GM21717 (cell line): ENCODE measurements around the gene OGFOD2.
"Not testable (repeated sequence)": the region's sequence is repeated elsewhere in the genome, so short reads cannot be mapped to it uniquely, and the experiment has no call there.

Experiments used
- ATAC-seq: cut with Tn5 transposase; IDR thresholded peaks from one replicate; pipeline ENCODE4 v1.9.1; 2021; ENCODE audit warnings: mild to moderate bottlenecking, moderate library complexity; ENCODE audit not compliant: unreplicated experiment

The OGFOD2 gene

DNA sequence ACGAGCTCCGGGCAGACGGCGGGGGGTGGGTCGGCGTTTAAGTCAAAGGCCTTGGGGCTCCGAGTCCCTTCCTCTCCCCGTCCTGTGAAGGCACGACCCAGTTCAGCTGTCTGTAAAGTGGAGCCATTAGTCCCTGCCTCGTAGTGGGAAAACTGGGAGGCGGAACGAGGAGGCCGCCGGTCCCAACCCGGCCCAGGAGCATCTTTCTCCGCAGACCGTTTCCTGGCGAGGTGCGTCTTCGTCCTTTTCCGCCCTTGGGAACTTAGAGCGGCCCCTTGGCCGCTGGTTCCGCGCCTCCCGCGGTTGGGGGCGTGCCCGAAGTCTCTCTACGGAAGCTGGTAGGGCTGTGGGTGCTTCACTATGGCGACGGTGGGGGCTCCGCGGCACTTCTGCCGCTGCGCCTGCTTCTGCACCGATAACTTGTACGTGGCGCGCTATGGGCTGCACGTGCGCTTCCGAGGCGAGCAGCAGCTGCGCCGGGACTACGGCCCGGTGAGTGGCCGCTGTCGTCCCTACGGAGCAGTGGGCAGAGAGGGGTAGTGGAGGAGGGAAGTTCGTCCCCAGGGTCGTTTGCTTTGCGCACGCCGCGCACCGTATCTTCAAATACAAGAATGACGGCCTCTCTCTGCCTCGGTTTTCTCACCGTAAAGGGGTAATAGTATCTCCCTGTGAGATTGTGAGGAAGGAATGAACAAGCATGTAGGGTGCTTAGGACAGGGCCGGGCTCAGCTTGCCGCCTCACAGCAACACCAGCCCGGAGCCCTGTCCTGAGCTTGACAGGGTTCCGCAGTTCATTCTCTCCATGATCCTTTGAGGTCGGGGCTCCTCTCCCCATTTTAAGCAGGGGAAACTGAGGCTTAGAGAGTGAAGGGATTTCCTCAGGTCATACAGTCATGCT lies at the start of gene OGFOD2:
TSS of gene OGFOD2 (plus strand) at position 353 of the 898 bp plus-strand sequence. CDS start at position 361, 8 bp downstream.
- peak; percentile 62 for ATAC-seq

DNA sequence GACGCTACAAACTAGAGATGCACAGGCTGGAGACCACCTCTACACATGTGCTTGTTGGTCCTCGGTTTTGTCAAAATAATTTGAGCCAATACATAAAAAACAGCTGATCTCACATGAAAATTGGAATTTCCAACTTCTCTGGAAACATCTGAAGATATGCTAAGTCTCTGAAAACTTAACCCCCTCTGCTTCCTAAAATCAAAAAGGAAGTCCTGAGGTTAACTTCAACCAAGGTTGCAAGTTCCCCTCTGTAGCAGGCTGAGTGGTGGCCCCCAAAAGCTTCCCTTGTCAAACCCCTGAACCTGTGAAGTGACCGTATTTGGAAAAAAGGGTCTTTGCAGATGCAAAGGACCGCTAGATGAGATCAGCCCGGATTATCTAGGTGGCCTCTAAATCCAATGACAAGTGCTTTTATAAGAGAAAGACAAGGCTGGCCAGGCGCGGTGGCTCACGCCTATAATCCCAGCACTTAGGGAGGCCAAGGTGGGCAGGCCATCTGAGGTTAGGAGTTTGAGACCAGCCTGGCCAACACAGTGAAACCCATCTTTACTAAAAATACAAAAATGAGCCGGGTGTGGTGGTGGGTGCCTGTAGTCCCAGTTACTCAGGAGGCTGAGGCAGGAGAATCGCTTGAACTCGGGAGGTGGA lies 47.2 kb upstream of the OGFOD2 start:
- ATAC-seq, result no peak

DNA sequence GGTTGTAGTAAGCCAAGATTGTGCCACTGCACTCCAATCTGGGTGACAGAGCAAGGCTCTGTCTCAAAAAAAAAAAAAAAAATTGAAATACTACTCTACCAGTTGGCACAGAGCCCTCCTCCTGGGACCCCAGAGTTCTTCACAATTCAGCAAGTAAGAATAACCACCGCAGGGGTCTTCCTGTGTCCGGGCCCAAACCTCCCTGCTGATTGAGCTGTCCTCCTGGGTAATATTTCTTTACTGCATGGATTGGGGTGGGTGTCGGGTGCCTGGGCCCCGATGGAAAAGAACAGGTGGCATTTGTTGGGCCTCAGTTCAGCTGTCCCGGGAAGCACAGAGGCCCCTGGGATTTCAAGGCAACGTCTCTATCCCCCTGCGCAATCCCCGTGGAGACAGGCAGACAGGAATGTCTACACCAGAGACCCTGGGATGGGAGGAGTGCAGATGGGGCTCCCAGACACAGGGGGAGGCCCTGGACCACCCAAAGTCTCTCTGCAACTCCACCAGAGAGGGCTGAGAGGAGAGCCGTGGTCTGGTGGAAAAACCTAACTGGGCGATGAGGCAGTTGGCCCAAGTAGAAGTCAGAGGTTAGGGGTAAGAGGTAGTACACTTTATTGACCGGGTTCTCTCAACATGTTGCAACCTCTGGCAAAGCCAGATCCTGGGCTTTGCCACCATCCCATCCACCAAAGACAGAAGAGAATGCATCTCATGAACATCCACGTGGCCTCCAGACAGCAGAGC lies 46.5 kb upstream of the OGFOD2 start:
- no peak for ATAC-seq

DNA sequence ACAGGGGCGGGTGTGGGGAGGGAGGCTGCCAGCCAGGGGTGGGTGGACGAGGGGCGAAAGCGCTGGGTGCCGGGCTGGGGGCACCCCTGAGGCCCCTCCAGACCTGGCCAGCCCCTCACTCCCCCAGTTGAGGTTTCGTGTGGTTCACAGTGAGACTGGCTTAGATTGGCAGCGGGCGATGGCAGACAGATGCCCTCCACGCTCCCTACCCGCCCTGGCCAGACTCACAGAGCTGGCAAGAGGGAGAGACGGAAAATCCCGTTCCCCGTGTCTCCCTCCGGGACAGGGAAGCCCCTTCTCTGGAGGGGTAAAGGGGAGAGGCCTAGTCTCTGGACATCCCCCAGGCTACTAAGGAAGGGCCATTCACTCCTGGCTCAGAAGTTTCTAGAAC lies 45.9 kb upstream of the OGFOD2 start:
- ATAC-seq, result no peak

DNA sequence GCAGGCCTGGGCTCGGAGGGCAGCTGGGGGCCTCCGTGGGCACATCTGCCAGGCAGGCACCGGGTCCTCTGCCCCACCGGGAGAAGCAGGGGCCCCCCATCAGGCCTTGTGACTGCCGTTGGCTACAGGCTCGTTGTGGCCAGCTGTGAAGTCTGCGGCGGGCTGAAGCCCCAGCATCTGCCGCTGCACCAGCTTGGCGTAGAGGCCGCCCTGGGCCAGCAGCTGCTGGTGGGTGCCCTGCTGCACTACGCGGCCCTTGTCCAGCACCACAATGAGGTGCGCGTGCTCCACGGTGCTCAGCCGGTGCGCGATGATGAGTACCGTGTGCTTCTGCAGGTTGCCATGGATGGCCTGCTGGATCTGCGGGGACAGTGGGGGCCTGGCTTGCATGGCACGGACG lies 45.2 kb upstream of the OGFOD2 start:
- ATAC-seq, result no peak

DNA sequence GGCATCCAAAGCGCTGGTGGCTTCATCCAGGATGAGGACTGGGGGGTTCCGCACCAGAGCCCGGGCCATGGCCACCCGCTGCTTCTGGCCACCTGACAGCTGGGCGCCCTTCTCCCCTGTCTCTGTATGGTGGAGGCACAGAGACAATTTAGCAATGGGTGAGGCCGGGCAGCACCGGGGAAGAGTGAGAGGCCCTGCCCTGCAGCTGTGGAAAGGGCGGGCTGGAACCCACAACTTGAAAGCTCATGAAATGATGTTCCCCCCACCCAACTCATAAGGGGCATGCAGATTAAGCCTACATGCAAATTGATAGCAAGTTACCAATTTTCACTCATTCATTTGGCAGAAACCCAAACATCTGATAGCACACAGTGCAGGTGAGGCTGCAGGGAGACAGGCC lies 42.8 kb upstream of the OGFOD2 start:
- no peak for ATAC-seq

DNA sequence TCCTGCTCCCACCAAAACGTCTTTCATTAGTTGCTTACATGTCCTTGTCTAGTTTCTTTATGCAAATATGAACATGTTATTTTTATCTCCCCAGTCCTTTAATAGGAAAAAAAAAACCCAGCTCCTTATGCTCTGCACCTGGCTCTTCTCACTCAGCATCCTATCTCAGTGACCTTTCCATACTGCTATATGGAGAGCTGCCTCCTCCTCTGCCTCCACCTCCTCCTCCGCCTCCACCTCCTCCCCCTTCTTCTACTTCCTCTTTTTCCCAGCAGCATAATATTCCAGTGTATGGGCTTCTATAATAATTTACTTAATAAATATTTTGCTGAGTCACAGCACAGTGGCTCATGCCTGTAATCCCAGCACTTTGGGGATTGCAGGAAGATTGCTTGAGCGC lies 40.3 kb upstream of the OGFOD2 start:
- ATAC-seq, result no peak

DNA sequence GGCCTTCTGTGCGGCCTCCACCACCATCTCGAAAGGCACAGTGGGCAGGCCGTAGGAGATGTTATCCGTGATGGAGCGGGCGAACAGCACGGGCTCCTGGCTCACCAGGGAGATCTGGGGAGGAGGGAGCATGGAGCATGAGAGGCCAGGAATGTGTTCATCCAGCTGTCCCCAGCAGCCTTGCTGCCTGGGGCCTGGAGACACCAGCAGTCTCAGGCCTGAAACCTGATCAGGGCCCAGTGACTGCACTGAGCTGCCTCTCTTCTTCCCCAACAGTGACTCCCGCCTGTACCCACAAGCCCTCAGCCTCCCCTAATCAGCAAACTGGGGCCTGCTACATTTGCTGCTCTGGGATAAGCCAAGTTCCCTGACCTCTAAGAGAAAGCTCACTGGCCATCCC lies 39.7 kb upstream of the OGFOD2 start:
- no peak for ATAC-seq

DNA sequence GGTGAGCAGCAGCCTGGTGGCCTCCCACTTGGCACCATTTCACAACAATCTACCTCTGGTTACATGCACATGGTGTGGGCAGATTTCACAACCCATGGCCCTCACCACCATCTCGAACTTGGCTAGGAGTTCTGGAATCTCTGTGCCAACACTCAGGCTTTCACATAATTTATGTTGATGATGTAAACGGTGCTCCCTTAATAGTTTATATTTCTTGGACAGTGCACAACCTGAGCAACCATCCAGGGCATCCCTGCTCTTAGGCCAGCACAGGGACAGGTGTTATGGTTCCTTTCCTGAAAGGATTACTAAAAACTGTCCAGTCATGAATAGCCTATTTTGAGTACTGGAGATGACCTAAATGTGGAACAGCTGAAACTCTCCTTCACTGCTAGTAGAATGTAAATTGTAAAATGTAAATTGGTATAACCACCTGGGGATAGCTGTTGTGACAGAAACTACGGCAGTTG lies 37.4 kb upstream of the OGFOD2 start:
- no peak for ATAC-seq

DNA sequence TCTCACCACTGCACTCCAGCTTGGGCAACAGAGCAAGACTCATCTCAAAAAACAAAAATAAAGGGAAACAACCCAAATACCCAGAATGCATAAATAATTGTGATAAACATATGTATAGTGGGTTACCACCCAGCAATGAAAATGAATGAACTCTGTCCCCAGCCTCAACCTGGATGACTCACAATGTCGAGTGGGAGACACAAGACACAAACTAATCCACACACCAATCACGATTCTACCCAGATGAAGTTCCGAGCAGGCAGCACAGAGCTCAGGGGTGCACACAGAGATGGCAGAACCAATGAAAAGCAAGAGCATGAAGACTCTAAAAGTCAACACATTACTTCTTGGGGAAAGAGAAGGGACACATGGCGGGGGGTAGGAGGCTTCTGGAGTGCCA lies 35.9 kb upstream of the OGFOD2 start:
- ATAC-seq, result no peak

DNA sequence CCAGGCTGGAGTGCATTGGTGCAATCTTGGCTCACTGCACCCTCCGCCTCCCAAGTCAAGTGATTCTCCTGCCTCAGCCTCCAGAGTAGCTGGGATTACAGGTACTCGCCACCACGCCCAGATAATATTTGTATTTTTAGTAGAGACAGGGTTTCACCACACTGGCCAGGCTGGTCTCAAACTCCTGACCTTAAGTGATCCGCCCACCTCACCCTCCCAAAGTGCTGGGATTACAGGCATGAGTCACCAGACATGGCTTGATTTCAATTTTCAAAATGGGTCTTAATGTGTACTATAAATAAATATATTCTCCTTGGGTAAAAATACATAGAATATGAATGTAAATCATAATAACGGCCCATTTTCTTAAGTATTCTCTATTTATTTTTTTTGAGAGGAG lies 33.7 kb upstream of the OGFOD2 start:
- not testable (repeated sequence) for ATAC-seq

DNA sequence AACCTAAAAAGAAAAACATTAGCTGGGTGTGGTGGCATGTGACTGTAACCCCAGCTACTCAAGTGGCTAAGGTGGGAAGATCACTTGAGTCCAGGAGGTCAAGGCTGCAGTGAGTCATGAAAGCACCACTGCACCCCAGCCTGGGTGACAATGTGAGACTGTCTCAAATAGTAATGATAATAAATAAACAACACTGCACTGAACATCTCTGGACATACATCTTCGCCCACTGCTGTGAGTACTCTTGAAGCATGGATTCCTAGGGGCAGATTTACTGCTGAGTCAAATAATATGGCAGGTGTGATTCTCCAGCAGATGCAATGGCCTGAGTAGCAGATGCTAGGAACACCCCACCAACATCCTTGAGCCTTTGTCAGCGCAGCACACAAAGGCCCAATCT lies 32.4 kb upstream of the OGFOD2 start:
- no peak for ATAC-seq

DNA sequence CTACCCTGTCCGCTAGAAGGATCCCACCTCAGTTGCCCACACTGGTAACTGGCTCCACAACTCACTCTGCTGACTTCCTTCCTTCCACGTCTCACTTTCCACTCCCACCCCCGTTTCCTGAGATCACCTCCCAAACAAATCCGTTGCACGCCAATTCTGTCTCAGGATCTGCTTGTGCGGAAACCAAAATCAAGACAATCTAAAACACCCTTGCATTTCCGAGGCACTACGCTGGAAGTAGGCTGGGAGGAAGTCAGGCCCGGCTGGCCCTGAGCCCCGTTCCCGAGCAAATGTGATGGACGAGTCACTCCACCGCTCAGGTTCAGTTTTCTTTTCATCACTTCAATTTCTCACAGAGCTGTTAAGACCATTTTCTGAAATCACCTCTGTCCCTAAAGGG lies 31.8 kb upstream of the OGFOD2 start:
- ATAC-seq, result no peak

DNA sequence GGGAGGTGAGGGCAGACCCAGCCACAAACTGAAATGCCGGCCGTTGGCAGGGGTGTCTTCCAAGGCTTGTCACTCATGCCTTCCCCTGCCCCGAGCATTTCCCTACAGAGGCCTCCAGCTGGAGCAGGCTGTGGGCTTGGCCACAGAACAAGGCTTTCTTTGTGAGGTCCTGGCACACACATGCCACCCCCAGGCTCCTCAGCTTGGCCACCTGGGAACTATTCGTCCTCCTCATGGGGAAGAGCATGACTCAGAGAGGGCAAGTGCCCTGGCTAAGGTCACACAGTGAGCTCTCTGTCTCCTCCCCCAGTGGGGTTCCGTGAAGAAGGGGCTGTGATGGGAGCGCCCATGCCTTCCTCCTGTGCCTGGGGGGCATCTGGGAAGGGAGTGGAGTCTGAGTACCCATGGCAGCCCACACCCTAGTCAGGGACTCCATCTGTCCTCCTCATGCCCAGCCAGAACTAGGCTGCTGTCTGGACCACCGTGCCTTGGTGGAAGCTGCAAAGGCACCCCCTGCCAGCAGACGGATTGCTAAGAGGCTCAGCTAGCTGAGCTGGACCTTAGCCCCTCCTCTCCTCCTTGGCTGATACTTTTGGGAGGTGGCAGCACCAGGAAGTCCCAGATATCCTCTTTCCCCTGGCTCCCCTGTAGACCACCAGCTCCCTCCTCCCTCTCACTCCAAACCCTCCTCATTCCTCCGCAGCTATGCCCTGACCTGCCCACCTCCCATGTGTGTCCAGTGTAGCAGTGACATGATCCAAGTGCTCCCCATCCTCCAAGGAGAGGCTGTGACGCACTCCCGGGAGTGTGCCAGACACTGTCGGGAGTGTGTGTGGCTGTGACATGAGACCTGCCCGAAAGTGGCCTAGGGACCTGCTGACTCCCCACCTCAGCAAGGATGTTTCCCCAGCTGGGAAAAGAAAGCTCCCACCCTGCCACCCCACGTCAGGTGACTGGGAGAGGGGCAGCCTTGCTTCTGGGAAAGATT lies 30.1 kb upstream of the OGFOD2 start:
- no peak for ATAC-seq

DNA sequence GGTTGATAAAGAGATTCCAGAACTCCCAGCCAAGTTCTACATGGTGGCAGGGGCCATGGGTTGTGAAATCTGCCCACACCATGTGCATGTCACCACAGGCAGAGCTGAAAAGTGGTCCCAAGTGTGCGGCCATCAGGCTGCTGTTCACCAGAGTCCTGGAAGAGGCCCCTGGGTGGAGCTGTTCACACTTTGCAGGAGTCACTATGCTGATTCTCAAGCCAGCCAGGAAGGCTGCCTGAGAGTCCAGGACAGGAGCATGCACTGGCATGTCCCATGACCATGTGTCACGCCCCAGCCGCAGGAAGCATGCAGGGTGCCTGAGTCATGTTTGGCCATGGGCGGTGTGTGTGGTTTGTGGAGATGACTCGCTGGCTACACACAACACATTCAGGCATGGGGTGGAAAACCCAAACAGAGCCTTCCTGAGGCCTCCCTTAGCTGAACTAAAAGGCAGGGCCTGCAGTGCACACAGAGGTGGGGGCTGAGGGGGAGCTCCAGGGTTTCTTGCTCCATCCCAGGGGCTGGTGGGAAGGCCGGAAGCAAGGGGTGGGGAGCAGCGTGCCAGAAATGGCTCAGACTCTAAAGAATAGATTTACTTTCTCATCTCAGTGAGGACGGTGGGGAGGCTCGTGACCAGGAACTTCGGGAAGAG lies 28.2 kb upstream of the OGFOD2 start:
- peak; percentile 57 for ATAC-seq

DNA sequence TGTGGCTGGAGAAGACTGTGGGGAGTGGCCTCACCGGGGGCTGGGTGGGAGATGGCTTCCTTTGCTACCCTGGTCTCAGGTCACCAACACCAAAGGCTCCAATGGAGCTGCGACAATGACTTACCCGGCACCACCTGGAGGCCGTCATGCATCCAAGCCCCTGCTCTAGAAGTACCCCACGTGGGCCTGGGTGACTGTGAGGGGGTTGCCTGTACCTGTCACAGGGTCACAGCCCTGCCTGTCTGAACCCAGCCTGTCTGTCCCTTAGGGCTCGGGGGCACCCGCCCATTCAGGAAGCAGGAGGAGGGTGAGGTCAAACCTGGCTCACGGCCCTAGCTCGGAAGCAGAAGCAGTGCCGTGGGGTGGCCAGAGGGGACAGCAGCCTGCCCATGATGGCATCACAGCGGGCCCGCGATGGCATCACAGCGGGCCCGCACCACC lies 27.7 kb upstream of the OGFOD2 start:
- no peak for ATAC-seq

DNA sequence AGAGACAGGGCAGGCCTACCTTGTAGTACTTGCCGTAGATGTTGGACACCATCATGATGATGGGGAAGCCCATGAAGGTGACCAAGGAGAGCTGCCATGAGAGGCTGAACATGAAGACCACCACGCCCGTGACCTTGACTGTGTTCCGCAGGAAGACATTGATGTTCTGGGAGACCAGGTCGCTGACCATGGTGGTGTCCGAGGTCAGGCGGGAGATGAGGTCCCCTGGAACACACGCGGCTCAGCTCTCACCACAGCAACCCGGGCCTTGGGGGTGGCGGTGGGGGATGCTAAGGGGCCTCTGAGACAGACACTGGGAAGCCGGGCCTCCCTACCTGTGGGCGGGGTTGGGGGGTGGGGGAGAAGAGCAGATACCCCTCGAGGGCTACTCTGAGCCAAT lies 26.4 kb upstream of the OGFOD2 start:
- ATAC-seq, result no peak

DNA sequence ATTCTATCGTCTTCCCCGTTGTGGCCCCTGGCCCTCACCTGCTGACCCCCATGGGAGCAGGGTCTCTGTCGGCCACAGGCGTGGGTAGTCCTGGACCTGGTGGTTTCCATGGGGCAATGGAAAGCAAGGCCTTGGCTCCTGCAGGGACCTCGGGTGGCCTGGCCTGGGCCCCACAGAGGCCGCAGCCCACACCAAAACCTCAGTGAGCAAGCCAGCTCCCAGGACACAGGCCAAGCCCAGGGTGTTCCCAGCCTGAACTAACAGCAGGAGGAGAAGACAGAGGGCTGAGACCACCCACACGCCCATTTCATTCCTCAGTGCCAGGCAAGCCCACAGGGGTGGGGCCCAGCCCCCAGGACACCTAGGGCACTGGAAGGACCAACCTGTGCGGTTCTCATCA lies 25.6 kb upstream of the OGFOD2 start:
- ATAC-seq, result no peak

DNA sequence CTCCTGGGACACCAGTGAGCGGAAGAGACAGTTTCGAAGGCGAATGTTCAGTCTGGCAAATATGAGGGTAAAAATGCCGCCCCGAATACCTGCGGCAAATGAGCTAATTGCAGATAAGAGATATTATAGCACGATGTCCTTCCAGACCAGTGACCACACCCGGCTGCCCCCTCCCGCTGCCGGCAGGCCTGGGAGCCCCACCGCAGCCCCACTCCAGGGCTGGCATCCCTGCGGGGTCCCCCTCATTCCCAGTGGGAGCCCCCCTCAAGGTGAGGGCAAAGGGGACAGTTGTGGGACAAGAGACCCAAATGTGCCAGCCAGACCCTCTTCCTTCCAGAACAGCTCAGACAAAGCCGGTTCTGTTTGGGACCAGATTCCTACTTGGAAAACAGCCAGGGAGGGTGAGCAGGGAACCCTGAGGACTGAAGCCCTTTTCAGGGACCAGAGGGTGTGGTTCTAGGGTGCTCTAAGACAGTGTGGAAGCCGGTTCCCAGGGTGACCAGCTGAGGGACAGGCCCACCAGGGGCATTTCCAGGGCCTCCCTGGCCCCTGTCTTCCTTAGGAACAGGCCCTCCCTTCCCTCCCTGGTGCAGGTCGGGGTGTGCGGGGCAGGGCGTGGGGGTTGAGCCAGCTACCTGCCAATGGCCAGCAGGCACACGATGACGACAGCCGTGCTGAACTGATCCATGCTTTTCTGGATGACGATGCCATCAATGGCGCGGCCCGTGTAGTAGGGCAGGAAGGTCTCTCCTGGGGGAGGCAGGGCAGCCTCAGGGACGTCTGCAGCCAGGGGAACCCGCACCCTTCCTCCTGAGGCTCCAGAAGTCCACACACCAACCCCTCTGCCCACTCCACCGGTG lies 25.0 kb upstream of the OGFOD2 start:
- no peak for ATAC-seq
